Islet precursor cell (in vitro differentiated cells): ENCODE measurements around the gene AGFG2.
"Not testable (repeated sequence)": the region's sequence is repeated elsewhere in the genome, so short reads cannot be mapped to it uniquely, and the experiment has no call there.

Source experiments
- DNase-seq: peaks from one replicate; pipeline ENCODE4 v3.0.0-alpha.2; 2018

AGFG2 gene

GRCh38 chr7:100553032-100553431, 14.0 kb downstream of the AGFG2 start:
- DNase-seq, result no peak

- no peak for DNase-seq
Observed at GRCh38 chr7:100555701-100556100, 16.7 kb downstream of the AGFG2 start.

- no peak for DNase-seq
Observed at GRCh38 chr7:100556541-100556940, 17.5 kb downstream of the AGFG2 start.

GRCh38 chr7:100559127-100559526, 20.1 kb downstream of the AGFG2 start:
- DNase-seq, result no peak

- no peak for DNase-seq
Observed at GRCh38 chr7:100561491-100562194, 22.6 kb downstream of the AGFG2 start.

- no peak for DNase-seq
Observed at GRCh38 chr7:100562195-100563099, 23.4 kb downstream of the AGFG2 start.

GRCh38 chr7:100563100-100563564, 24.1 kb downstream of the AGFG2 start:
- DNase-seq, result no peak

- DNase-seq, result peak; percentile 86
Observed at GRCh38 chr7:100563809-100564400, 24.9 kb downstream of the AGFG2 start.

GRCh38 chr7:100564405-100564804, 25.4 kb downstream of the AGFG2 start:
- DNase-seq, result not testable (repeated sequence)

GRCh38 chr7:100565133-100565571, 26.1 kb downstream of the AGFG2 start:
- DNase-seq, result peak; percentile 46

GRCh38 chr7:100566018-100566531, 27.1 kb downstream of the AGFG2 start:
- DNase-seq, result peak; percentile 50

- DNase-seq, result peak; percentile 68
Observed at GRCh38 chr7:100567031-100567730, 28.2 kb downstream of the AGFG2 start.

- no peak for DNase-seq
Observed at GRCh38 chr7:100567751-100568175, 28.8 kb downstream of the AGFG2 start.

GRCh38 chr7:100568176-100568895, 29.3 kb downstream of the AGFG2 start:
- no peak for DNase-seq

- DNase-seq, result peak; percentile 81
Observed at GRCh38 chr7:100568896-100569844, 30.2 kb downstream of the AGFG2 start.

- DNase-seq, result peak; percentile 80
Observed at GRCh38 chr7:100570954-100571828, 32.2 kb downstream of the AGFG2 start.

GRCh38 chr7:100571829-100572116, 32.8 kb downstream of the AGFG2 start:
- DNase-seq, result no peak

GRCh38 chr7:100572281-100572948, 33.4 kb downstream of the AGFG2 start:
- DNase-seq, result no peak
